ENCODE results near the gene PLEKHA8.

PLEKHA8 gene, protein sequence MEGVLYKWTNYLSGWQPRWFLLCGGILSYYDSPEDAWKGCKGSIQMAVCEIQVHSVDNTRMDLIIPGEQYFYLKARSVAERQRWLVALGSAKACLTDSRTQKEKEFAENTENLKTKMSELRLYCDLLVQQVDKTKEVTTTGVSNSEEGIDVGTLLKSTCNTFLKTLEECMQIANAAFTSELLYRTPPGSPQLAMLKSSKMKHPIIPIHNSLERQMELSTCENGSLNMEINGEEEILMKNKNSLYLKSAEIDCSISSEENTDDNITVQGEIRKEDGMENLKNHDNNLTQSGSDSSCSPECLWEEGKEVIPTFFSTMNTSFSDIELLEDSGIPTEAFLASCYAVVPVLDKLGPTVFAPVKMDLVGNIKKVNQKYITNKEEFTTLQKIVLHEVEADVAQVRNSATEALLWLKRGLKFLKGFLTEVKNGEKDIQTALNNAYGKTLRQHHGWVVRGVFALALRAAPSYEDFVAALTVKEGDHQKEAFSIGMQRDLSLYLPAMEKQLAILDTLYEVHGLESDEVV

DNA sequence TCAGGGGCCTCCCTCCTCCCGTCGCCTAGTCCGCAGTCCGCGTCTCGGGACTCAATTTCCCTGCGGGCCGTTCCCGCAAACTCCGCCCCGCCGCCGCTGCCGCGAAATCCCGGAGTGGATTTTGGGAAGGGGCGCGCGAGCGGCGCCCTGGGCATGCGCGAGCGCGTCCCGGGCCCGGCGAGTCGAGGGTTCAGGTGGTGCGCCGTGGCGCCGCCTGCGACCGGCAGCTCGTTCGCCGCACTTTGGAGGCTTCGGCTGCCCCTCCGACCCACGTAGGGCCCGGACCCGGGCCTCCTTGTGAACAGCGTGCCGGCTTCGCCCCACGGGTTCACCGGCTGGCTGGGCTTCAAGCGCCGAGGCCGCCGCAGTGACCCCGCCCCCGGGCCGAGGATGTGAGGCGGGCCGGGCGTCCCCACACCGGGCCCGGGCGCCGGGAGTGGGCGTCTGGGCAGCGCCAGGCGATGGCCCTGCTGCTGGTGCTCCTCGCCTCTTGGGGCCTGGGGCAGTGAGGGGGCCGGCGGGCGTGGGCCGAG lies at the start of gene PLEKHA8:
Gene PLEKHA8 (plus strand): TSS at position 197 of the 533 bp plus-strand sequence. CDS start 351 bp downstream, outside the sequence.
- peak; percentile 79 to 92 for DNase-seq (ENCODE audit: low read depth in 1 of 2, low spot score in 1 of 2)

DNA sequence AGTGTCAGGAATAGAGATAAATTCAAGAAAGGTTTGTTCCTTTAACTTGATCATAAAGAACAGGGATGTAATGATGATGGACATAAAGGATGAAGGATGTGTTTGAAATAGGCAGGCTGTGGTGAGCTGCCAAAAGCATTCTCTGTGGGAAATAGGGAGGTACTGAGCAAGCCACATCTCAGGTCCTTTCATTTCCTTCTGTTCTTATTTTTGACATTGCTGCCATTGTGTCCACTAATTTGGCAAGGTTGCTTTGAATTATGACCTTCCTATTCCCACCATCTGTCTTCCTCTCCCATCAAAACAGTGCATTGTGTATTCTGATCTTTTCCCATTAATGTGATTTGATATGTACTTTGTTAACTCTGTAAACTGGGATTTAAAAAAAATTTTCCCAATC lies 48.1 kb upstream of the PLEKHA8 start:
- no peak for DNase-seq (ENCODE audit: low read depth in 1 of 2, low spot score in 1 of 2)

DNA sequence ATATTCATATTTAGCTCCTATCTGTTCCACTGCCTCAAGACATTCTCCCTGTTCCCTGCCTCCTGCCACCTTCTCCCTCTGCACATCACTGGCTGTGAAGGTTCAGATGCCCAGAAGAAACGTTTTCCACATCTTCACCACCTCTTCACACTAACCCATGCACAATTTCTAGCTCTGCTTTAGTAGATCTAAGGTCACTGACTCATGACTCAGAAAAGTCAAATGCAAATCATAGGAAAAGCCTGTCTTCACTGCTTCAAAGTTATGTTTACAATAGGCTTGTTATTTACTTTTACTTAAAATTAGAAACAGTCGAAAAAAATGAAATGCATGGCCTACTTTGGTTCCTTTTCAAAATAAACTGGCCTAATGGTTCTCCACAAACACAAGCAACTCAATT lies 41.1 kb upstream of the PLEKHA8 start:
- DNase-seq (ENCODE audit: low read depth in 1 of 2, low spot score in 1 of 2) = no peak

DNA sequence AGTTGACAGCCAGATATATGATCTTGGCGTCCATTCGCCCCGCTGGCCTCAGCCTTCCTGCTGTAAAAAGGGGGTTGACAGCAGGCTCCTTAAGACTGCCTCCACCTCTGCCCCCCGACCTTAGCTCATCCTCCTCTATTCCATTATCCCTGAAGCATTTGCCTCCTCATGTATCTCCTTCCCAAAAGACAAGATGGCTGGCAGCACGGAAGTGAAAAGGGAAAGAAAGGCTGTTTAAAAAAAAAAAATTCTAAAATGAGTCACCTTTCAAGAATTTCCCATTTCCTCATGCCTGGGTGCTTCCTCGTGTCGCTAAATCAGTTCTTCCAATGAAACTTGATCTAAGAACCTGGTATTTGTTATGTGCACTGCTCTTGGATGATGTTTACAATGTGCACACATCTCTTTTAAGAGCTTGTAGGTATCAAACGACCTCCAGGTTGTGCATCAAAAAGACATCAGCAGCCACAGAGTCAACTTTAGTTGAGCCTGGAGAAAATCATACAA lies 40.3 kb upstream of the PLEKHA8 start:
- no peak for DNase-seq (ENCODE audit: low read depth in 1 of 2, low spot score in 1 of 2)

DNA sequence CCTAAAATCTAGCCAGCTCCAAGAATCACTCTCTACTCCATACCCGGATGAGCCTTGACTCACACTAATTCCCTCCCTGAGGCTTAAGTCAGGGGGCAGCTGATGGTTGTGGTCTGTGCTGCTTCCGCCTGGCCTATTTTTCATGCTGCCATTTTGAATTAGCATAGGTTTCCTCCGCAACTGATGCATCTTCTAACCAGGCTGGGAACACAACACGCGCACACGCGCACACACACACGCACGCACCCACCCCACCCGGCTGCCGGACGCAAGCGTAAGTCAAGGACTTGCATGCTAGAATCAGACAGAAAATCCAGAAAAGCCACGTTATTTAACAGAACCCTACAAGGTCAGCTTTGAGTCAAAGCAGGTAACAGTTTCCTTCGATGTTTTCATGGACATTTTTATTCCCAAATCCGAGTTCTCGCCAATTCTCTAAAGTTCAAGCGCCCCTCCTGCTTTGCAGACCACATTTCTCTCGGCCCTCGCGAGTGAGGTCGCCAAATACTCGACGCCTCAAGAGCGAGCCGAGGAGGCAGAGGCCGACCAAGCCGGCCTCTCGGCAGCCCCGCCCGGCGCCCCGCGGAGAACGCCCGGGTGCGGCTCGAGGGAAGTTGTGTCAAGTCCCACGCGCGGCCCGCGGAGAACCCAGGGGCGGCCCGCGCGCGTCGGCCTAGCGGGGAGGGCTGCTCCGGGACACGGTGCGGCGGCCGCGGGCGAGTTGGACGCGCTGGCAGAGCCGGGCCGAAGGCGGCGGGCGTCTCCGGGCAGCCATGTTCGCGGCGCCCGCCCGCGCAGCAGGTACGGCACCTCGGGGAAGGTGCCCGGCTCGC lies 39.6 kb upstream of the PLEKHA8 start:
- DNase-seq (ENCODE audit: low read depth in 1 of 2, low spot score in 1 of 2) = no peak

DNA sequence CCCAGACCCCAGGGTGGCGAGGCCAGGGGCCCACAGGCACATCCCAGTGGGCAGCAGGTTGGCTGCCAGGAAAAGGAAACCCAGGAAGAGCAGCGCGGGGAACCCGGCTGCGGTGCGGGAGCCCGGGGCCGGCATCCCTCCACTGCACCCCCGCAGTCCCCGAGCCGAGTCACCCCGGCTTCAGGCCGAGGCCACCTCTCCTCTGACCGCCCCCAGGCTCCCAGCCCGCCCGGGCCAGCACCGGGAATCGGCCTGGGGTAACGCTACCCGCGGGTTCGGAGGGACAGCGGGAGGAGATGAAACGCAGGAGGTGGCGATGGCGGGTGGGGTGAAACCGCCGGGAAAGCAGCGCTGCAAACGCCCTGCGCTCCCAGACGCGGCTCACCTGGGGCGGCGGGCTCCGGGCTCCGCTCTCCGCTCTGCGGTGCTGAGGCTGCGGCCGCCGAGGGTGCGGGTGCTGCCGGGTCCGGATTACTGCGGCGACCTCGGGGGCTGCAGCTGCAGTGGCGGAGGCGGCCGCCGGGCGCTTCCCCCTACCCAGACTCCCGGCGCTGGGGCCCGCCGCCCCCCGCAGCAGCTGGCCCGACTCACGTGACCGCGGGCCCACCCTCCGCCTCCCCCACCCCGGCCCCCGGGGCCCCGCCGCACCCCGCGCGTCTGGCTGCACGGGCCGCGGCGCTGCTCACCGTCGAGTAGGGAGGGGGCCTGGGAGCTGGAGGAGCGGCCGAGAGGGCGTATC lies 38.8 kb upstream of the PLEKHA8 start, which contains the start of gene SCRN1:
Gene SCRN1 (minus strand): TSS at position 545 of the 739 bp plus-strand sequence. CDS start 20,734 bp downstream, outside the sequence.
- DNase-seq (ENCODE audit: low read depth in 1 of 2, low spot score in 1 of 2) = peak in 1 of 2 donors; percentile 4

DNA sequence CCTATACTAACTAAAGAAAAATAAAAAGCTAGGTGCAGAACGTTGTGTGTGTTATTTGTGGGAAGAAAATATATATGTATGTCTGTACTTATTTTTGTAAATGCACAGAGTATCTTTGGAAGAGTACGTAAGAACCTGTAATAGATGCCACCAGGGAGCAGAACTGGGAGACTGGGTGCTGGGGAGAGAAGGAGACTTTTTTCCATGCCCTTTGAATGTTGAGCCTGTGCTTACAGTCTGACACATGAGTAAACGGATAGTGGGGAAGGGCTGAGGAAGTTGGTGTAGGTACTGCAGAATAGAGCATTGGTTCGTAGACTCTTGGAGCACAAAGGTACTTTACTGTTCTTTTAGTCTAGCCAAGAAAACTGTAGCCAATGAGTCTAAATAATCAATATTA lies 37.3 kb upstream of the PLEKHA8 start:
- no peak for DNase-seq (ENCODE audit: low read depth in 1 of 2, low spot score in 1 of 2)

DNA sequence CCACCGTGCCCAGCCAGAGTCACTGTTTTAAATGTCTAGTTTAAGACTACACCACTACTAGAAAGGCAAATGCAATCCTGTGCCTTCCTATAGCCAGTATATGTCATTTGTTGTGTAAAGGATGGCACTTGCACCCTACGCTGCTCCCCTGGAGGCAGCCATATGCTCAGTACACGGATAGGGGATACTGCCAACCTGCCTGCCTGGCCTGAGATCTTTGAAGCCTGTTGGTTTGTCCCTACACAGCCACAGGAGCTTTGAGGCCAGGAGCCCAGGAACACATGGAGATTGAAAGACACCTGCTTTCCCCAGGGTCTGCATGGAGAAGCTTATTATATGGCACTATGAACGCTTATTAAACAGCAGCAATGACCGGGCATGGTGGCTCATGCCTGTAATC lies 36.3 kb upstream of the PLEKHA8 start:
- DNase-seq (ENCODE audit: low read depth in 1 of 2, low spot score in 1 of 2) = no peak

DNA sequence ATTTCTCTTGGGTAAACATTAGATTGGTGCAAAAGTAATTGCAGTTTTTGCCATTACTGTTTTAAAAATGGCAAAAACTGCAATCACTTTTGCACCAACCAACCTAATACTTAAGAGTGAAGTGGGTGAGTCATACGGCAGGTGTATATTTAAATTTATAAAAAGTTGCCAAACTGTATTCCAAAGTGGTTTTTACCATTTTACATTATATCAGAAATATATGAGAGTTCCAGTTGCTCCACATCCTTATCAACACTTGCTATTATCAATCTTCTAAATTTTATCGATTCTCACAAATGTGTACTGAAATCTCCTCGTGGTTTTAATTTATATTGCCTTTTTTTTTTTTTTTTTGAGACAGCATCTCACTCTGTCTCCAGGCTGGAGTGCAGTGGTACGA lies 35.1 kb upstream of the PLEKHA8 start:
- DNase-seq (ENCODE audit: low read depth in 1 of 2, low spot score in 1 of 2) = no peak

DNA sequence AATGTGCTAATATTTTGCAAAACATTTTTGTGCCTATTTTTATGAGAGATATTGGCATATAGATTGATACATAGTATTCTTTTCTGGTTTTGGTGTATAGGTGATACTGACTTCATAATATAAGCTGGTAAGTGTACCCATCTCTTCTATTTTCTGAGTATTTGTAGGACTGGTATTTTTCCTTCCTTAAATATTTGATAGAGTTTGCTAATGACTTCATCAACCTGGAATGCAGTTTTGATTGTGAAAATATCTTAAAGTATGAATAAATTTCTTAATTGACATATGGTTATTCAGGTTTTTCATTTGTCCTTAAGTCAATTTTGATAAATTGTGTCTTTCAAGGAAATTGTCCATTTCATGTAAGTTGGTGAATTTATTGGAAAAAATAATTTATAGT lies 32.6 kb upstream of the PLEKHA8 start:
- DNase-seq (ENCODE audit: low read depth in 1 of 2, low spot score in 1 of 2) = no peak

DNA sequence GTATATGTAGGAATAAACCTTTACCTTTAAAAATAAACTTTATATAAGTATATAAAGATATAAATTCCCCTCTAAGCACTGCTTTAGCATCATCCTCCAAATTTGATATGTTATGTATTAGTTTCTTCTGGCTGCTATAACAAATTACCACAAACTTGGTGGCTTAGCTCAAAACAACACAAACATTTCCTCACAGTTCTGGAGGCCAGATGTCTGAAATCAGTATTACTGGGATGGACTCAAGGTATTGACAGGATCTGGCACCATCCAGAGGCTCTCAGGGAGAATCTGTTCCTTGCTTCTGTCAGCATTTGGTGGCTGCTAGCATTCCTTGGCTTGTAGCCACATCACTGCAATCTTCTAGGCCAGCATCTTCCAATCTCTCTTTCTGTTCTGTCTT lies 31.9 kb upstream of the PLEKHA8 start:
- DNase-seq (ENCODE audit: low read depth in 1 of 2, low spot score in 1 of 2) = no peak

DNA sequence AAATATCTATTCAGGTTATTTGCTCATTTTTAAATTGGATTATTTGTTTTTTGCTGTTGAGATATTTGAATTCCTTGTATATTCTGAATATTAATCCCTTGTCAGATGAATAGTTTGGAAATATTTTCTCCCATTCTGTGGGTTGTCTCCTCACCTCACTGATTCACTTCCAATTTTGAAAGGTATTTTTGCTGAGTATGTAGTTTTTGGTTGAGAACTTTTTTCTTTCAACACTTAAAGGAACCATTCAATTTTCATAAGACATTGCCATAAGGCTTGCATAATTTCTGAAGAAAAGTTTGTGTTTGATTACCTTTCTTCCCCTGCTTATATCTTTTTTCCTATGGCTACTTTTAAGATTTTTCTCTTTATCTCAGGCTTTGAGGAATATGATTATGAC lies 29.7 kb upstream of the PLEKHA8 start:
- DNase-seq (ENCODE audit: low read depth in 1 of 2, low spot score in 1 of 2) = no peak

DNA sequence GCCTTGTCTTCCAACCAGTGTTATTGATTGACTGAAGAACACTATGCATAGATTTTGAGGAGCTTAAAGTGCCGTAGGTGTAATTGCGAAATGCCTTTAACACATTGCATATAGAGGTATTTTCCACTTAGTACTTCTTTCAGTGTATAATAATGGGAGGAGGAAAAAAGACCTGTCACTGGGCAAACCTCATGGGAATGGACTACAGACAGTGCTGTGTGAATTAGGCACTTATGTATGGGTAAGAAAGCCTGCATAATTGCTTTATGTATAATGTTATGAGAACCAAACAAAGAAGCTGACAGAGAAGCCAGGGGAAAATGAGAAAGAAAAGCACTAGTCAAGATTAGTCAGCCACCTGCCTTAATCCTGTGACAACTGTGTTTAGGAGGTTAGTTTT lies 26.2 kb upstream of the PLEKHA8 start:
- no peak for DNase-seq (ENCODE audit: low read depth in 1 of 2, low spot score in 1 of 2)

DNA sequence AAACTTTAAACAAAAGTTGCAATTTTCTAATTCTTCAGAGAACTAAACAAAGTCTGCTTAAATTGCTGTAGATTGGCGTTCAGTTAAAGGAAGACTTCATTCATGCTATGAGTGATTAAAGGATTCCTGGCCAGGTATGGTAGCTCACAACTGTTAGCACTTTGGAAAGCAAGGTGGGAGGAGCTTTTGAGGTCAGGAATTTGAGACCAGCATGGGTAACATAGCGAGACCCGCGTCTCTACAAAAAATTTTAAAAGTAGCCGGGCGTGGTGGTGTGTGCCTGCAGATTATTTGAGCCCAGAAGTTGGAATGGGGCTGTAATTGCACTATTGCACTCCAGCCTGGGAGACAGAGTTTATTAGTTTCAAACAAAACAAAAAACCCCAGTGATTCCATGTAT lies 25.1 kb upstream of the PLEKHA8 start:
- no peak for DNase-seq (ENCODE audit: low read depth in 1 of 2, low spot score in 1 of 2)

DNA sequence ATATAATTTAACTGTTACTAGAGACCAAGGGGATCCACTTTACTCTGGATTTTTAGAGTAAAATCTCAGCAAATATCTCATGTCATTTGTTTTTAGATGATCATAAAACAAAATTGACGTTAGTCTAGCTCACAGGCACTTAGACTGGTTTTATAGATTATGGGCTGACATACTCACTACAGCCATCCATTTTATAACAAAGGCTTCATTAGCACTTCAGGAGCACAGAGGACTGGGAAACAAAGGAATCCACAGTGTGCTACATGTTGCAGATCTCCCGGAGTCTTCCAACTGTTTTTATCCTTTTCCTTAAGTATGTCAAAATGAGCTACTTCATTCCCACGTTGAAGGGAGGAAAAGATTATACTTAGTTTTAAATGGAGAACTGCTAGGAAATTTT lies 22.7 kb upstream of the PLEKHA8 start:
- no peak for DNase-seq (ENCODE audit: low read depth in 1 of 2, low spot score in 1 of 2)

DNA sequence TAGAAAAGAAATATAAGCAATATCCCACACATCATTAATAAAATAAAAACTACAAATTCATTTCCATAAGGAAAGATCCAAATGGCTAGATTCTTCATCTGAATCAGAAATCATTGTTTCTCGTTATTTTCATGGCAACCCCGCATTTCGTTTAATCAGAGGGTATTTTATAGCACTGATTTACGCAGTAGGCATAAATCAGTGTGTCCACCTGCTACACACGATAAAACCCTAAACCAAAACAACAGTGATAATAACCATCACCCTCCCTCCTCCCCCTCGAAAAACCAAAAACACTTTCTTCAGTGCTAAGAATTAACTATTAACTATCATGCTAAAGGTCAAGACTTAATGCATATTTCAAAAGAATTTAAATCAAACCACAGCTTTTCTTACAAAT lies 18.2 kb upstream of the PLEKHA8 start:
- DNase-seq (ENCODE audit: low read depth in 1 of 2, low spot score in 1 of 2) = no peak

DNA sequence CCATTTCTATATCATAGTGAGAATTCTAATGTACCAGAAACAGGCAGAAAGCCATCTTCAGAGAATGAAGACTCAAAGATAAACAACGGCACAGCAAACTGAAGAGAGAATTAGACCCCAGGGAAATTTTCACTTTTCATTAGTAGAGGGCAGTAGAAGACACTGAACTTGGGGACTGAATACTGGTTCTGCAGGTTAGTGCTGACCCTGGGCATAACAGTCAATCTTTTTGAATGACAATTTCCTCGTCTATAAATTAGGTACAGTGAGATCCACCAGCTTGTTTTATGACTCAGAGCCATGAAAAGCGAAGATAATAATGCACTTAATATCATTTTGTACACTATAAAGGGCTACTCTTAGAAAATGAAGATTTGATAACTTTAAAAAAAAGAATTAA lies 15.5 kb upstream of the PLEKHA8 start:
- DNase-seq (ENCODE audit: low read depth in 1 of 2, low spot score in 1 of 2) = no peak

DNA sequence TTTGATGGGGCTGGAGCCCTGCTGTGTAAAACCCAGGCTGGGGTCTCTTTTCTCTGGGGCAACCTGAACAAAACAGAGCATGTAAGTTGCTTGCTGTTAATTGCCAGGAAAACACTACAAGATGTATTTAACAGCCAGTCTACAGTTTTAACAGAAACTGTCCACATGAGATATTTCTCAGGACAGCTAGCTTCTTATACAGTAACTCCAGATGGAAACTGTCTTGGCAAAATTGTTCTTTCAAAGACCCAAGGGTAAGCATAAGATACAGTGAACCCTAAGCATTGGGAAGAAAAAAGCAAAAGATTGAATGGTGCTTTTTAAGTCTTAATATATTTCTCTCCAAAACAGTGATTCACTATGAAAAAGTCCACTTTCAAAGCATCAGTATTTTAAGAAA lies 9.8 kb upstream of the PLEKHA8 start:
- no peak for DNase-seq (ENCODE audit: low read depth in 1 of 2, low spot score in 1 of 2)

DNA sequence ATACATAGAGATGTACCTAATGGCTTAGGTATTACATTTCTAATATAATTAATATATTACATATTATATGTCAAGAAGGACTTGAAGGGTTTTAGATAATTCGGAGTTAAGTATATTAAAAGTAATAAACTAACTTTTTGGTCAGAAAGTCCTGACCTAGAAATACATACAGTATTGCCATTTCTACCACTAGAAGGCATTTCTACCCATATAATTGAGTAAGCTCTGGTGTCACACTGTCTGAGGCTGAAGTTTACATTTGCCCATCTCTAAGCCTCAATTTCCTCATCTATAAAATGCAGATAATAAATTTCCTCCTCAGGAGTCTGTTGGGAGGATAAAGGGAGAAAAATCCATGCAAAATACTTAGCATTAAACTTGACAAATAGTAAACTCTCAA lies 8.8 kb upstream of the PLEKHA8 start:
- no peak for DNase-seq (ENCODE audit: low read depth in 1 of 2, low spot score in 1 of 2)

DNA sequence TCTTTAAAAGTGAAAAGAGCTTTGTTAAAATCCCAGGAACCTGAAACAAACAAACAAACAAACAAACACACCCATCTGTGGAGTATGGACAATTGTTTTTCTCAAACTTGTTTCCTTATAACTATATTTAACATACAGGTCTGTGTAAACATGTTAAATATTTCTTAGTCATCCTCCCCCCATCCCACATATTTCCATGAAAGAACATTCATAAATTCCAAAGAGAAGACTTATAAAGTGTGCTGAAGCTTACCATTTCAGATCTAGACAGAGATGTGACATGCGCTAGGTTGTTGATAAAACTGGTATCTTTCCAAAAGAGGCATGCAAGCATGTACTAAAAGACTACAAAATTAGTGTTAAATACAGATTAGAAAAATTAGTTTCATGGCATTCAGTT lies 8.3 kb upstream of the PLEKHA8 start:
- DNase-seq (ENCODE audit: low read depth in 1 of 2, low spot score in 1 of 2) = no peak

DNA sequence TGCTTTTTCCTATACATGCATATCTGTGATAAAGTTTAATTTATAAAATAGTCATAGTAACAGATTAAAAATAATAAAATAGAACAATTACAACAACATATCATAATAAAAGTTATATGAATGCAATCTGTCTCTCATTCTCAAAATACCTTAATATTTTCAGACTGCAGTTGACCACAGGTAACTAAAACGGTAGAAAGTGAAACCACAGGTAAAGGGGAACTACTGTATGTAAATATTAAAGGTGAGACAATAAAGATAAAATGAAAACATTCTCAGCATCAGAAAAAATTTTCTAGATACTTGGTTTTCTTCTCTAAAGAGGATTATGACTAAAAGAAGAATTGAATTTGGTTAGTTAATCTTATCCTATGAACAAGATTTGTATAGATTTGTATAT lies 7.7 kb upstream of the PLEKHA8 start:
- DNase-seq (ENCODE audit: low read depth in 1 of 2, low spot score in 1 of 2) = no peak
